Measurements from ENCODE around the gene ARL15.
A peak's percentile ranks its signal among the peaks of the same experiment; 100 is the strongest.
"Not testable (repeated sequence)": the region's sequence is repeated elsewhere in the genome, so short reads cannot be mapped to it uniquely, and the experiment has no call there.

ARL15 gene

GRCh38 chr5:54310433-54311175 lies at the start of gene ARL15:
Gene ARL15 (minus strand): TSS chr5:54310573.
- Histone ChIP-seq H3K9ac (ENCODE audit: low read depth in 1 of 2, low read length in 2 of 2) (peak within 1 kb of the TSS; percentile 91 to 94), H3K36me3 (ENCODE audit: control insufficient read depth in 2 of 2, insufficient read depth in 2 of 2, low read length in 2 of 2) (no peaks in the 10 kb centered on the region), H3K27ac (ENCODE audit: low read depth in 2 of 2, low read length in 2 of 2) (peak within 1 kb of the TSS; percentile 89 to 91)

GRCh38 chr5:54360089-54360488 lies 49.7 kb upstream of the ARL15 start:
- Histone ChIP-seq H3K4me3 (ENCODE audit: low read length in 2 of 2) (no peak overlapping the region), H3K27ac (ENCODE audit: low read depth in 2 of 2, low read length in 2 of 2) (no peak overlapping the region), H3K9me3 (ENCODE audit: control insufficient read depth in 2 of 2, low read length in 2 of 2) (no peaks in the 10 kb centered on the region), H3K9ac (ENCODE audit: low read depth in 1 of 2, low read length in 2 of 2) (no peak overlapping the region), H3K36me3 (ENCODE audit: control insufficient read depth in 2 of 2, insufficient read depth in 2 of 2, low read length in 2 of 2) (no peaks in the 10 kb centered on the region), H3K4me1 (ENCODE audit: control insufficient read depth in 2 of 2, insufficient read depth in 2 of 2, low read length in 2 of 2) (peaks cover 0 to 7% of the 10 kb centered on the region in 2 donors), H3K27me3 (ENCODE audit: control insufficient read depth in 2 of 2, insufficient read depth in 2 of 2, low read length in 2 of 2) (no peaks in the 10 kb centered on the region)

More at GRCh38 chr5:54310433-54311175, at the start of gene ARL15:
- no peaks in the 10 kb centered on the region for H3K27me3 ChIP-seq (ENCODE audit: control insufficient read depth in 2 of 2, insufficient read depth in 2 of 2, low read length in 2 of 2)
- no peaks in the 10 kb centered on the region for H3K9me3 ChIP-seq (ENCODE audit: control insufficient read depth in 2 of 2, low read length in 2 of 2)
- H3K4me3 ChIP-seq (ENCODE audit: low read length in 2 of 2) = peak within 1 kb of the TSS; percentile 93 to 95
- peaks cover 3 to 16% of the 10 kb centered on the region in 2 donors for H3K4me1 ChIP-seq (ENCODE audit: control insufficient read depth in 2 of 2, insufficient read depth in 2 of 2, low read length in 2 of 2)

DNA sequence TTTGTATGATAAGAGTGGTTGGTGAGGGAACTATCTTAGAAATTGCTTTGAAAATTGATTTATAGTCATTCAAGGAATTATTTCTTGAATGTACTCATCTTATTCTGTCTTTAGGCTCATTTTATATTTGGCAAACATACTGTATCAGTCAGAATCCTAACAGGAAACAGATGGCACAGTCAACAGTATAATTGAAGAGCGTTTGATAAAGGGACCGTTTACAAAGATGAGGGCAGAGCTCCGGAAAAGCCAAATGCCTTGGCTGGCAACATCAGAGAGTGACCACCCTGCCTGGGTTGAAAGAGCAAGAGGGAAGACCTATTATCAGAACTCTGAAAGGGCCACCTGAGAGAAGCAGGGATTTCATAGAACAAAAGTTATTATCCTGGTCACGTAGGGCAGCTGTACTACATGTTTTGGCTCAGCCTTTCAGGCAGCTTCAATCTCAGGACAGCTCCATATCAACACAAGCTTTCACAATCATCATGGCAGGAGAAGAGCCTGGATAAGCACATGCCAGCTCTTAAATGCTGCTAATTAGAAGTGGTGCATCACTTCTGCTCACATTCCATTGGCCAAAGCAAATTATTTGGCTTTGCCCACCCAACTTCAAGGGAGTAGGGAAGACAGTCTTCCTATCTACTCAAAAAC lies 47.2 kb upstream of the ARL15 start:
- no peaks in the 10 kb centered on the region for H3K36me3 ChIP-seq (ENCODE audit: control insufficient read depth in 2 of 2, insufficient read depth in 2 of 2, low read length in 2 of 2)
- no peak overlapping the region for H3K27ac ChIP-seq (ENCODE audit: low read depth in 2 of 2, low read length in 2 of 2)
- H3K9me3 ChIP-seq (ENCODE audit: control insufficient read depth in 2 of 2, low read length in 2 of 2) = peaks cover 3 to 6% of the 10 kb centered on the region in 2 donors
- peaks cover 0 to 7% of the 10 kb centered on the region in 2 donors for H3K4me1 ChIP-seq (ENCODE audit: control insufficient read depth in 2 of 2, insufficient read depth in 2 of 2, low read length in 2 of 2)
- no peak overlapping the region for H3K9ac ChIP-seq (ENCODE audit: low read depth in 1 of 2, low read length in 2 of 2)
- no peaks in the 10 kb centered on the region for H3K27me3 ChIP-seq (ENCODE audit: control insufficient read depth in 2 of 2, insufficient read depth in 2 of 2, low read length in 2 of 2)
- no peak overlapping the region for H3K4me3 ChIP-seq (ENCODE audit: low read length in 2 of 2)

GRCh38 chr5:54353933-54354564 lies 43.7 kb upstream of the ARL15 start:
- not testable (repeated sequence) for H3K4me3 ChIP-seq (ENCODE audit: low read length in 2 of 2); H3K27me3 ChIP-seq (ENCODE audit: control insufficient read depth in 2 of 2, insufficient read depth in 2 of 2, low read length in 2 of 2); H3K27ac ChIP-seq (ENCODE audit: low read depth in 2 of 2, low read length in 2 of 2); H3K9me3 ChIP-seq (ENCODE audit: control insufficient read depth in 2 of 2, low read length in 2 of 2); H3K36me3 ChIP-seq (ENCODE audit: control insufficient read depth in 2 of 2, insufficient read depth in 2 of 2, low read length in 2 of 2); H3K4me1 ChIP-seq (ENCODE audit: control insufficient read depth in 2 of 2, insufficient read depth in 2 of 2, low read length in 2 of 2); H3K9ac ChIP-seq (ENCODE audit: low read depth in 1 of 2, low read length in 2 of 2)

- H3K9me3 ChIP-seq (ENCODE audit: control insufficient read depth in 2 of 2, low read length in 2 of 2); H3K36me3 ChIP-seq (ENCODE audit: control insufficient read depth in 2 of 2, insufficient read depth in 2 of 2, low read length in 2 of 2); H3K4me1 ChIP-seq (ENCODE audit: control insufficient read depth in 2 of 2, insufficient read depth in 2 of 2, low read length in 2 of 2); H3K9ac ChIP-seq (ENCODE audit: low read depth in 1 of 2, low read length in 2 of 2); H3K4me3 ChIP-seq (ENCODE audit: low read length in 2 of 2); H3K27ac ChIP-seq (ENCODE audit: low read depth in 2 of 2, low read length in 2 of 2); H3K27me3 ChIP-seq (ENCODE audit: control insufficient read depth in 2 of 2, insufficient read depth in 2 of 2, low read length in 2 of 2): not testable (repeated sequence)
Observed at GRCh38 chr5:54352580-54352979, 42.2 kb upstream of the ARL15 start.

GRCh38 chr5:54347221-54347865 lies 37.0 kb upstream of the ARL15 start:
- H3K4me3 ChIP-seq (ENCODE audit: low read length in 2 of 2) = no peak overlapping the region
- H3K9me3 ChIP-seq (ENCODE audit: control insufficient read depth in 2 of 2, low read length in 2 of 2) = peaks cover 0 to 3% of the 10 kb centered on the region in 2 donors
- H3K4me1 ChIP-seq (ENCODE audit: control insufficient read depth in 2 of 2, insufficient read depth in 2 of 2, low read length in 2 of 2) = no peaks in the 10 kb centered on the region
- H3K36me3 ChIP-seq (ENCODE audit: control insufficient read depth in 2 of 2, insufficient read depth in 2 of 2, low read length in 2 of 2) = no peaks in the 10 kb centered on the region
- no peaks in the 10 kb centered on the region for H3K27me3 ChIP-seq (ENCODE audit: control insufficient read depth in 2 of 2, insufficient read depth in 2 of 2, low read length in 2 of 2)
- no peak overlapping the region for H3K27ac ChIP-seq (ENCODE audit: low read depth in 2 of 2, low read length in 2 of 2)
- H3K9ac ChIP-seq (ENCODE audit: low read depth in 1 of 2, low read length in 2 of 2) = no peak overlapping the region

DNA sequence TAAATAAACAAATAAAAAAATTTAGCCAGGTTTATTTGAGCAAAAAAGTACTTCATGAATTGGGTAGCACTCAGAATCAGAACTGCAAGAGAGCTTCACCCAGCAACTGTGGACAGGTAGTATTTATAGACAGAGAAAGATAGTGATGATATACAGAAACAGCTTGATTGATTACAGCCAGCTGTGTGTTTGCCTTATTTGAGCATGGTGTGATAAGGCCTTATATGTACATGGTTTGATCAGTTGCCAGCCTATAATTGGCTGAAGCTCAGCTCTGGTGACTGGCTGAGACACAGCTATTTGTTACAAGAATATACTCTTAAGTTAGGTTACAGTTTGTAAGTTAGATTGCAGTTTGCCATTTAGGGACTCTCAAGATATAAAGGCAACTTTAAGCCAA lies 34.3 kb upstream of the ARL15 start:
- Histone ChIP-seq H3K4me1 (ENCODE audit: control insufficient read depth in 2 of 2, insufficient read depth in 2 of 2, low read length in 2 of 2) (no peaks in the 10 kb centered on the region), H3K9me3 (ENCODE audit: control insufficient read depth in 2 of 2, low read length in 2 of 2) (peaks cover 0 to 3% of the 10 kb centered on the region in 2 donors), H3K4me3 (ENCODE audit: low read length in 2 of 2) (no peak overlapping the region), H3K9ac (ENCODE audit: low read depth in 1 of 2, low read length in 2 of 2) (no peak overlapping the region), H3K36me3 (ENCODE audit: control insufficient read depth in 2 of 2, insufficient read depth in 2 of 2, low read length in 2 of 2) (no peaks in the 10 kb centered on the region), H3K27ac (ENCODE audit: low read depth in 2 of 2, low read length in 2 of 2) (no peak overlapping the region), H3K27me3 (ENCODE audit: control insufficient read depth in 2 of 2, insufficient read depth in 2 of 2, low read length in 2 of 2) (no peaks in the 10 kb centered on the region)

DNA sequence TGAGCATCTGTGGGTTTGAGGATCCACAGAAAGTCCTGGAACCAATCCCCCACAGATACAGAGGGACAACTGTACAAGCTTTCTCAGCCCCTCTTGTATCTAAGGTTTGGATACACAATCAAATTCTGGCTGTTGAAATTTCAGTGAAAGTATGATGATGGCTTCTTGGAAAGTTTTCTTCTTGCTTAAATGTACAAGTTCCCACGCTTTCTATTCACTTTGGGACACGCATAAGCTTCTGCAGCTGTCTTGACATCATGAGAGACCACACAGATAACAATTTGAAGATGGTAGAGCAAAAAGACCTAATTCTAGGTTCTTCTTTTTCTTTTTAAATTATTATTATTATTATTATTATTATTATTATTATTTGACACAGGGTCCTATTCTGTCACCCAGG lies 31.6 kb upstream of the ARL15 start:
- no peak overlapping the region for H3K4me3 ChIP-seq (ENCODE audit: low read length in 2 of 2)
- no peaks in the 10 kb centered on the region for H3K36me3 ChIP-seq (ENCODE audit: control insufficient read depth in 2 of 2, insufficient read depth in 2 of 2, low read length in 2 of 2)
- no peak overlapping the region for H3K9ac ChIP-seq (ENCODE audit: low read depth in 1 of 2, low read length in 2 of 2)
- no peaks in the 10 kb centered on the region for H3K4me1 ChIP-seq (ENCODE audit: control insufficient read depth in 2 of 2, insufficient read depth in 2 of 2, low read length in 2 of 2)
- H3K9me3 ChIP-seq (ENCODE audit: control insufficient read depth in 2 of 2, low read length in 2 of 2) = no peaks in the 10 kb centered on the region
- H3K27ac ChIP-seq (ENCODE audit: low read depth in 2 of 2, low read length in 2 of 2) = no peak overlapping the region
- H3K27me3 ChIP-seq (ENCODE audit: control insufficient read depth in 2 of 2, insufficient read depth in 2 of 2, low read length in 2 of 2) = no peaks in the 10 kb centered on the region

DNA sequence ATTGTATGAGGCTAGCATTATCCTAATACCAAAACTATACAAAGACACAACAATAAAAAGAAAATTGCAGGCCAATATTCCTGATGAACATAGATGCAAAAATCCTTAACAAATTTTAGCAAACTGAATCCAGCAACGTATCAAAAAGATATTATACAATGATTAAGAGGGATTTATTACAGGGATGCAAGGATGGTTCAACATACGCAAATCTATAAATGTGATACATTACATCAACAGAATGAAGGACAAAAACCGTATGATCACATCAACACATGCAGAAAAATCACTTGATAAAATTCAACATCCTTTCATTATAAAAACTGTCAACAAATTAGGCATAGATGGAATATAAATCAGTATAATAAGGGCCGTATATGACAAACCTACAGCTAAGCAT lies 27.1 kb upstream of the ARL15 start:
- Histone ChIP-seq H3K27me3 (ENCODE audit: control insufficient read depth in 2 of 2, insufficient read depth in 2 of 2, low read length in 2 of 2) (no peaks in the 10 kb centered on the region), H3K9ac (ENCODE audit: low read depth in 1 of 2, low read length in 2 of 2) (no peak overlapping the region), H3K27ac (ENCODE audit: low read depth in 2 of 2, low read length in 2 of 2) (no peak overlapping the region), H3K36me3 (ENCODE audit: control insufficient read depth in 2 of 2, insufficient read depth in 2 of 2, low read length in 2 of 2) (no peaks in the 10 kb centered on the region), H3K9me3 (ENCODE audit: control insufficient read depth in 2 of 2, low read length in 2 of 2) (peaks cover 0 to 5% of the 10 kb centered on the region in 2 donors), H3K4me1 (ENCODE audit: control insufficient read depth in 2 of 2, insufficient read depth in 2 of 2, low read length in 2 of 2) (no peaks in the 10 kb centered on the region), H3K4me3 (ENCODE audit: low read length in 2 of 2) (no peak overlapping the region)

GRCh38 chr5:54332720-54333119 lies 22.3 kb upstream of the ARL15 start:
- no peak overlapping the region for H3K27ac ChIP-seq (ENCODE audit: low read depth in 2 of 2, low read length in 2 of 2)
- no peaks in the 10 kb centered on the region for H3K4me1 ChIP-seq (ENCODE audit: control insufficient read depth in 2 of 2, insufficient read depth in 2 of 2, low read length in 2 of 2)
- H3K4me3 ChIP-seq (ENCODE audit: low read length in 2 of 2) = no peak overlapping the region
- peaks cover 0 to 5% of the 10 kb centered on the region in 2 donors for H3K9me3 ChIP-seq (ENCODE audit: control insufficient read depth in 2 of 2, low read length in 2 of 2)
- H3K36me3 ChIP-seq (ENCODE audit: control insufficient read depth in 2 of 2, insufficient read depth in 2 of 2, low read length in 2 of 2) = no peaks in the 10 kb centered on the region
- no peaks in the 10 kb centered on the region for H3K27me3 ChIP-seq (ENCODE audit: control insufficient read depth in 2 of 2, insufficient read depth in 2 of 2, low read length in 2 of 2)
- H3K9ac ChIP-seq (ENCODE audit: low read depth in 1 of 2, low read length in 2 of 2) = no peak overlapping the region
